ENCODE data around the gene LIMS1. TPM values are rescaled to one million over a fixed set of nuclear protein-coding genes. Genes with fewer than 3 reads are reported as not detected.

LIMS1 gene
- total and polyA plus RNA-seq, 2 of the 13 experiments (the other 11 are each of a cell fraction or from before 2014, with no cell fraction given), result 38.3 to 49.6 TPM

DNA sequence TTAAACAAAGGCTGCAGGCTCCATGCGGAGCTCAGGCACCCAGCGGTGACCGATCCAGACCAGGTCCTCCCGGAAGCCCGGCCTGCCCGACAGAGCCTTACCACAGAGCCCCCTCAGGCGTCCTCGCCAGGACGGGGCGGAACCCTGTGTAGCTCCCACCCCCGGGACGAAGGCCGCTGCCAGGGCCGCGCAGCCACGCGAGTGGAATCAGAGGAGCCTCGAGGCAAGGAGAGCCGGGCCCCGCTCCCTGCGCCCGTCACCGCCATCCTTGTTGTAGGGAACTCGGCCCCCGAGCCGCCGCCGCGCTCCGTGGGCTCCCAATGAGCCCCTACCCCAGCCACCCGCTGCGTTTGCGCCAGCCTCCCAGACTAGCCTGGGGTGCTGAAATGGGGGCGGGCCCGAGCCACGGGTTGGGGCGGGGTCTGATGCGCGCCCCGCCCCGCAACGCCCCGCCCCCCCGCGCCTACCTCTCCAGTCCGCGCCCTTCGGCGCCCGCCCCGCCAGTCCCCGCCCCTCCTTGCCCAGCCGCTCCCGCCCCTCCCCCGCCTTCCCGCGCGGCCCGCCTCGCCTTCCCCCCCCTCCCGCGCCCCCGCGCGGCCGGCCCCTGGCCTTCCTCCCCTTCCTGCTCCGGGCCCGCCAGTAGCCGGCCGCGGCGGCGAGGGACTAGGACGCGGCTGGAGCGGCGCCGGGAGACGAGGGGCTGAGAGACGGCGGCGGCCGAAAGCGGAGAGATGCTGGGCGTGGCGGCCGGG, at the start of gene LIMS1 (continued):
- TF ChIP-seq, protein P1, sequence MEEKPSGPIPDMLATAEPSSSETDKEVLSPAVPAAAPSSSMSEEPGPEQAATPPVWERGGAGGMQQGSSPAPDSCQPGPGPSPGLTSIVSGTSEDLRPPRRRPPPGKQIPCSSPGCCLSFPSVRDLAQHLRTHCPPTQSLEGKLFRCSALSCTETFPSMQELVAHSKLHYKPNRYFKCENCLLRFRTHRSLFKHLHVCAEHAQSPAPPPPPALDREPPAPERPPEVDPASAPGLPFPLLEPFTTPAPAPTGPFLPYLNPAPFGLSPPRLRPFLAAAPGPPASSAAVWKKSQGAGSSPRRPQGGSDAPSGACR (CRISPR knock-in tag; IDR thresholded peaks at IDR 0.05), result peak; percentile 86; the same call in 1 of the 2 replicates
- TF ChIP-seq ZNF333 (CRISPR knock-in tag; IDR thresholded peaks at IDR 0.05; ENCODE audit: borderline replicate concordance), result peak; percentile 96
- no peak for TF ChIP-seq NFIB (CRISPR knock-in tag; IDR thresholded peaks at IDR 0.05; ENCODE audit: borderline replicate concordance)
- TF ChIP-seq, protein P2, sequence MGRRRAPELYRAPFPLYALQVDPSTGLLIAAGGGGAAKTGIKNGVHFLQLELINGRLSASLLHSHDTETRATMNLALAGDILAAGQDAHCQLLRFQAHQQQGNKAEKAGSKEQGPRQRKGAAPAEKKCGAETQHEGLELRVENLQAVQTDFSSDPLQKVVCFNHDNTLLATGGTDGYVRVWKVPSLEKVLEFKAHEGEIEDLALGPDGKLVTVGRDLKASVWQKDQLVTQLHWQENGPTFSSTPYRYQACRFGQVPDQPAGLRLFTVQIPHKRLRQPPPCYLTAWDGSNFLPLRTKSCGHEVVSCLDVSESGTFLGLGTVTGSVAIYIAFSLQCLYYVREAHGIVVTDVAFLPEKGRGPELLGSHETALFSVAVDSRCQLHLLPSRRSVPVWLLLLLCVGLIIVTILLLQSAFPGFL (CRISPR knock-in tag; IDR thresholded peaks at IDR 0.05), result no peak
- TF ChIP-seq KLF11 (CRISPR knock-in tag; IDR thresholded peaks at IDR 0.05), result peak; percentile 91
- peak; percentile 91; the same call in 1 of the 2 replicates for TF ChIP-seq RFXAP (CRISPR knock-in tag; IDR thresholded peaks at IDR 0.05; ENCODE audit: borderline replicate concordance)
- no peak for TF ChIP-seq JDP2 (CRISPR knock-in tag; IDR thresholded peaks at IDR 0.05; ENCODE audit: borderline replicate concordance)
- no peak for TF ChIP-seq ZNF672 (CRISPR knock-in tag; IDR thresholded peaks at IDR 0.05)
- TF ChIP-seq ZNF547 (CRISPR knock-in tag; IDR thresholded peaks at IDR 0.05), result peak; percentile 94
- TF ChIP-seq, protein P3, sequence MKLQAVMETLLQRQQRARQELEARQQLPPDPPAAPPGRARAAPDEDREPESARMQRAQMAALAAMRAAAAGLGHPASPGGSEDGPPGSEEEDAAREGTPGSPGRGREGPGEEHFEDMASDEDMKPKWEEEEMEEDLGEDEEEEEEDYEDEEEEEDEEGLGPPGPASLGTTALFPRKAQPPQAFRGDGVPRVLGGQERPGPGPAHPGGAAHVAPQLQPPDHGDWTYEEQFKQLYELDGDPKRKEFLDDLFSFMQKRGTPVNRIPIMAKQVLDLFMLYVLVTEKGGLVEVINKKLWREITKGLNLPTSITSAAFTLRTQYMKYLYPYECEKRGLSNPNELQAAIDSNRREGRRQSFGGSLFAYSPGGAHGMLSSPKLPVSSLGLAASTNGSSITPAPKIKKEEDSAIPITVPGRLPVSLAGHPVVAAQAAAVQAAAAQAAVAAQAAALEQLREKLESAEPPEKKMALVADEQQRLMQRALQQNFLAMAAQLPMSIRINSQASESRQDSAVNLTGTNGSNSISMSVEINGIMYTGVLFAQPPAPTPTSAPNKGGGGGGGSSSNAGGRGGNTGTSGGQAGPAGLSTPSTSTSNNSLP (IDR thresholded peaks at IDR 0.05; ENCODE audit: low read depth, low read length), result no peak
- TF ChIP-seq, protein P4, sequence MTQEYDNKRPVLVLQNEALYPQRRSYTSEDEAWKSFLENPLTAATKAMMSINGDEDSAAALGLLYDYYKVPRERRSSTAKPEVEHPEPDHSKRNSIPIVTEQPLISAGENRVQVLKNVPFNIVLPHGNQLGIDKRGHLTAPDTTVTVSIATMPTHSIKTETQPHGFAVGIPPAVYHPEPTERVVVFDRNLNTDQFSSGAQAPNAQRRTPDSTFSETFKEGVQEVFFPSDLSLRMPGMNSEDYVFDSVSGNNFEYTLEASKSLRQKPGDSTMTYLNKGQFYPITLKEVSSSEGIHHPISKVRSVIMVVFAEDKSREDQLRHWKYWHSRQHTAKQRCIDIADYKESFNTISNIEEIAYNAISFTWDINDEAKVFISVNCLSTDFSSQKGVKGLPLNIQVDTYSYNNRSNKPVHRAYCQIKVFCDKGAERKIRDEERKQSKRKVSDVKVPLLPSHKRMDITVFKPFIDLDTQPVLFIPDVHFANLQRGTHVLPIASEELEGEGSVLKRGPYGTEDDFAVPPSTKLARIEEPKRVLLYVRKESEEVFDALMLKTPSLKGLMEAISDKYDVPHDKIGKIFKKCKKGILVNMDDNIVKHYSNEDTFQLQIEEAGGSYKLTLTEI (CRISPR knock-in tag; conservative IDR thresholded peaks at IDR 0.05), result no peak
- TF ChIP-seq, protein P5, sequence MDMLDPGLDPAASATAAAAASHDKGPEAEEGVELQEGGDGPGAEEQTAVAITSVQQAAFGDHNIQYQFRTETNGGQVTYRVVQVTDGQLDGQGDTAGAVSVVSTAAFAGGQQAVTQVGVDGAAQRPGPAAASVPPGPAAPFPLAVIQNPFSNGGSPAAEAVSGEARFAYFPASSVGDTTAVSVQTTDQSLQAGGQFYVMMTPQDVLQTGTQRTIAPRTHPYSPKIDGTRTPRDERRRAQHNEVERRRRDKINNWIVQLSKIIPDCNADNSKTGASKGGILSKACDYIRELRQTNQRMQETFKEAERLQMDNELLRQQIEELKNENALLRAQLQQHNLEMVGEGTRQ (IDR thresholded peaks at IDR 0.05; ENCODE audit: low read depth, low read length), result no peak
- TF ChIP-seq, protein P5 (CRISPR knock-in tag; IDR thresholded peaks at IDR 0.05; ENCODE audit: borderline replicate concordance), result no peak
- TF ChIP-seq ZBTB20 (CRISPR knock-in tag; IDR thresholded peaks at IDR 0.05; ENCODE audit: borderline replicate concordance, low read depth), result peak; percentile 90; the same call in 1 of the 2 replicates
- peak; percentile 65 for TF ChIP-seq AHR (CRISPR knock-in tag; IDR thresholded peaks at IDR 0.05)
- TF ChIP-seq ZNF572 (CRISPR knock-in tag; IDR thresholded peaks at IDR 0.05), result 0 out of 2 replicates have a peak, but pooled peaks have one; percentile 67
- peak; percentile 67; the same call in 1 of the 2 replicates for TF ChIP-seq ARNTL (CRISPR knock-in tag; IDR thresholded peaks at IDR 0.05)
- peak; percentile 81; the same call in 1 of the 2 replicates for TF ChIP-seq ZMYM3 (CRISPR knock-in tag; IDR thresholded peaks at IDR 0.05)
- TF ChIP-seq, protein P6, sequence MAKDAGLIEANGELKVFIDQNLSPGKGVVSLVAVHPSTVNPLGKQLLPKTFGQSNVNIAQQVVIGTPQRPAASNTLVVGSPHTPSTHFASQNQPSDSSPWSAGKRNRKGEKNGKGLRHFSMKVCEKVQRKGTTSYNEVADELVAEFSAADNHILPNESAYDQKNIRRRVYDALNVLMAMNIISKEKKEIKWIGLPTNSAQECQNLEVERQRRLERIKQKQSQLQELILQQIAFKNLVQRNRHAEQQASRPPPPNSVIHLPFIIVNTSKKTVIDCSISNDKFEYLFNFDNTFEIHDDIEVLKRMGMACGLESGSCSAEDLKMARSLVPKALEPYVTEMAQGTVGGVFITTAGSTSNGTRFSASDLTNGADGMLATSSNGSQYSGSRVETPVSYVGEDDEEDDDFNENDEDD (CRISPR knock-in tag; IDR thresholded peaks at IDR 0.05; ENCODE audit: borderline replicate concordance), result no peak
- no peak; the same call in 1 of the 2 replicates for TF ChIP-seq NAIF1 (CRISPR knock-in tag; IDR thresholded peaks at IDR 0.05; ENCODE audit: borderline replicate concordance)
- TF ChIP-seq ZNF678 (CRISPR knock-in tag; IDR thresholded peaks at IDR 0.05), result peak; percentile 85
